ENCODE measurements around the gene CADPS. TPM values are rescaled to one million over a fixed set of nuclear protein-coding genes. Genes with fewer than 3 reads are reported as not detected.

Gene CADPS
- total and polyA plus RNA-seq, 4 donors: 0.13 to 3.6 (median 0.49) TPM

- Histone ChIP-seq H3K4me3 (no peak overlapping the region), H3K9me3 (ENCODE audit: control insufficient read depth in 4 of 4, insufficient read depth in 3 of 4, low read length in 3 of 4) (no peaks in the 10 kb centered on the region), H3K36me3 (ENCODE audit: control insufficient read depth in 4 of 4, insufficient read depth in 4 of 4, low read length in 4 of 4) (no peaks in the 10 kb centered on the region), H3K27ac (ENCODE audit: low read depth in 1 of 2, low read length in 1 of 2) (no peak overlapping the region), H3K4me1 (ENCODE audit: control insufficient read depth in 5 of 5, insufficient read depth in 5 of 5, low read length in 5 of 5) (peaks cover 0 to 8% (median 4%) of the 10 kb centered on the region in 5 donors), H3K9ac (ENCODE audit: insufficient read depth in 1 of 2, low read length in 2 of 2) (no peak overlapping the region), H3K27me3 (ENCODE audit: control insufficient read depth in 3 of 3, insufficient read depth in 3 of 3, low read length in 2 of 3) (peaks cover 0 to 9% (median 4%) of the 10 kb centered on the region in 3 donors)
- 53 to 57% methylated on average over 11 of the region's 11 CpGs for WGBS, 2 donors
- DNase-seq (peak in 1 of 3 donors; percentile 10), ATAC-seq (ENCODE audit: insufficient read depth, low FRiP score) (no peak)
- no peak for TF ChIP-seq CTCF (IDR thresholded peaks at IDR 0.05; ENCODE audit: control extremely low read depth, extremely low read depth)
Observed at GRCh38 chr3:62632510-62633294, 242.5 kb downstream of the CADPS start.

GRCh38 chr3:62631488-62631887, 243.7 kb downstream of the CADPS start:
- Histone ChIP-seq H3K4me3 (no peak overlapping the region), H3K4me1 (ENCODE audit: control insufficient read depth in 5 of 5, insufficient read depth in 5 of 5, low read length in 5 of 5) (peaks cover 0 to 5% (median 4%) of the 10 kb centered on the region in 5 donors), H3K27ac (ENCODE audit: low read depth in 1 of 2, low read length in 1 of 2) (no peak overlapping the region), H3K9me3 (ENCODE audit: control insufficient read depth in 4 of 4, insufficient read depth in 3 of 4, low read length in 3 of 4) (no peaks in the 10 kb centered on the region), H3K27me3 (ENCODE audit: control insufficient read depth in 3 of 3, insufficient read depth in 3 of 3, low read length in 2 of 3) (peaks cover 0 to 9% (median 0%) of the 10 kb centered on the region in 3 donors), H3K9ac (ENCODE audit: insufficient read depth in 1 of 2, low read length in 2 of 2) (no peak overlapping the region), H3K36me3 (ENCODE audit: control insufficient read depth in 4 of 4, insufficient read depth in 4 of 4, low read length in 4 of 4) (no peaks in the 10 kb centered on the region)
- ATAC-seq (ENCODE audit: insufficient read depth, low FRiP score) (no peak), DNase-seq (peak in 2 of 3 donors; percentile 37 to 58)
- WGBS, 2 donors: 82 to 88% methylated on average over 2 of the region's 2 CpGs
- no peak for TF ChIP-seq CTCF (IDR thresholded peaks at IDR 0.05; ENCODE audit: control extremely low read depth, extremely low read depth)

GRCh38 chr3:62630664-62631063, 244.6 kb downstream of the CADPS start:
- Histone ChIP-seq H3K27me3 (ENCODE audit: control insufficient read depth in 3 of 3, insufficient read depth in 3 of 3, low read length in 2 of 3) (peaks cover 0 to 9% (median 0%) of the 10 kb centered on the region in 3 donors), H3K9ac (ENCODE audit: insufficient read depth in 1 of 2, low read length in 2 of 2) (no peak overlapping the region), H3K36me3 (ENCODE audit: control insufficient read depth in 4 of 4, insufficient read depth in 4 of 4, low read length in 4 of 4) (no peaks in the 10 kb centered on the region), H3K4me3 (no peak overlapping the region), H3K9me3 (ENCODE audit: control insufficient read depth in 4 of 4, insufficient read depth in 3 of 4, low read length in 3 of 4) (no peaks in the 10 kb centered on the region), H3K4me1 (ENCODE audit: control insufficient read depth in 5 of 5, insufficient read depth in 5 of 5, low read length in 5 of 5) (peaks cover 0 to 5% (median 4%) of the 10 kb centered on the region in 5 donors), H3K27ac (ENCODE audit: low read depth in 1 of 2, low read length in 1 of 2) (no peak overlapping the region)
- ATAC-seq (ENCODE audit: insufficient read depth, low FRiP score): no peak
- DNase-seq: no peak
- no peak for TF ChIP-seq CTCF (IDR thresholded peaks at IDR 0.05; ENCODE audit: control extremely low read depth, extremely low read depth)

All from lung (tissue), 12 donors.